Neural progenitor cell (in vitro differentiated cells): ENCODE results near the gene TYSND1.

ENCODE experiments used
- CTCF ChIP-seq: fragments of 200-600 bp; sonication (generic); IDR thresholded peaks from 2 replicates; pipeline ENCODE4 v1.5.1; 2017; ENCODE audit warnings: antibody characterized with exemption, mild to moderate bottlenecking
- EZH2 ChIP-seq: fragments of 200-600 bp; sonication (generic); IDR thresholded peaks from 2 replicates; pipeline ENCODE4 v1.6.1; 2017; ENCODE audit warnings: antibody characterized with exemption, mild to moderate bottlenecking, moderate library complexity
- EZH2phosphoT487 ChIP-seq: fragments of 200-600 bp; sonication (generic); IDR thresholded peaks from 2 replicates; pipeline ENCODE4 v1.6.1; 2017; ENCODE audit warnings: antibody characterized with exemption

DNA sequence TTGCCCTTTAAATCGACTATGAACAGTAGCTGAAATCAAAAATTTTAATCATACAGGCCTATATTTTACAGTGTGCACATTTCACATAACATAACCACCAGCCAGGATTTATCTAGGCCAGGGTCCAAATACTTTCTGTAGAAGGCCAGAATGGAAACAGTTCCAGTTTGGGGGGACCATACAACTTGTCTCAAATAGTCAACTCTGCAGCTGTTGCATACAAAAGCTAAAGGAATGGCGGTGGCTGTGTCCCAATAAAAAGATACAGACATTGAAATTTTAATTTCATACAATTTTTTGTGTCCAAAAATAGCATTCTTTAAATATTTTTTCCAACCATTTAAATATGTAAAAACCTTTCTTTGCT lies 742 bp upstream of the TYSND1 start:
- TF ChIP-seq CTCF: no peak
- no peak for TF ChIP-seq EZH2
- no peak for TF ChIP-seq EZH2phosphoT487
